HCT116 (cell line): ENCODE data around the gene CDK11A.
"Not testable (repeated sequence)": the region's sequence is repeated elsewhere in the genome, so short reads cannot be mapped to it uniquely, and the experiment has no call there.

ENCODE experiments used
- CTCF ChIP-seq, 3 experiments: fragments of 200-600 bp in 1 of 3; sonication (generic) in 1 of 3; IDR thresholded peaks in 2 of 3; conservative IDR thresholded peaks in 1 of 3; 2 replicates each; pipeline ENCODE4 v1.5.1; 2012 to 2017; ENCODE audit warnings: low read depth in 2 of 3, low read length in 2 of 3, antibody characterized with exemption in 1 of 3, borderline replicate concordance in 1 of 3, control low read depth in 1 of 3, mild to moderate bottlenecking in 1 of 3, mixed read lengths in 1 of 3, mixed run types in 1 of 3, moderate library complexity in 1 of 3; ENCODE audit not compliant: insufficient read depth in 1 of 3
- EZH2 ChIP-seq: fragments of 200-600 bp; sonication (generic); IDR thresholded peaks from 2 replicates; pipeline ENCODE4 v1.6.1; 2017; ENCODE audit warnings: antibody characterized with exemption, mixed run types
- RAD21 ChIP-seq: IDR thresholded peaks from 2 replicates; pipeline ENCODE4 v1.6.1; 2012; ENCODE audit warnings: low read depth, mild to moderate bottlenecking
- YY1 ChIP-seq: IDR thresholded peaks from 2 replicates; pipeline ENCODE4 v1.6.1; 2011; ENCODE audit warnings: low read length, low read depth, moderate library complexity, mild to moderate bottlenecking; ENCODE audit not compliant: insufficient replicate concordance; ENCODE audit errors: extremely low read depth

GRCh38 chr1:1705623-1706022, 18.5 kb downstream of the CDK11A start:
- TF ChIP-seq CTCF (IDR thresholded peaks at IDR 0.05 in 2 of 3, conservative IDR thresholded peaks at IDR 0.05 in 1 of 3; ENCODE audit: borderline replicate concordance in 1 of 3, insufficient read depth in 1 of 3, low read depth in 2 of 3, low read length in 2 of 3); YY1; EZH2; RAD21: not testable (repeated sequence)
